ENCODE results near the gene AGBL1.

AGBL1 gene

GRCh38 chr15:86659724-86660411 is 580.2 kb downstream of the AGBL1 start:
- DNase-seq, result no peak

DNA sequence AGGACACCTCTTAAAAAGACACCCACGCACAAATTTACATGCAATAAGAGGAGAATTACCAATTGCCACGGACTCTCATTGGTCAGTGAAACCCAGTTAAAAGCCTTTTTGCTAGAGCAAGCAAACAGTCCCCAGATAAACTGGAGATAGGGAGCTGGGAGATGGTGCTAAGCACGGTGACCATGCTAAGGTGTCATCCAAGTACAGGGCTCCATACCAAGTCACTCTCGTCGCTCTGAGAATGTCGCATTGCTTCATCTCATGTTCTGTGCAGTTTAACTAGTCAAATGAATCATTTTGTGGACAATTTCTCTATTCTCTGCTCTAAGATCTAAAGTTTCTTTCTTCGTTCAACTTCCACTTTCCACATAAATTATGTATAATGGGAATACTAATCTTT is 581.9 kb downstream of the AGBL1 start:
- no peak for DNase-seq

- DNase-seq, result no peak
Observed at GRCh38 chr15:86663304-86663703, 583.6 kb downstream of the AGBL1 start.

GRCh38 chr15:86663979-86664378 is 584.3 kb downstream of the AGBL1 start:
- no peak for DNase-seq

GRCh38 chr15:86664581-86664980 is 584.9 kb downstream of the AGBL1 start:
- no peak for DNase-seq

- DNase-seq, result no peak
Observed at GRCh38 chr15:86676002-86676401, 596.3 kb downstream of the AGBL1 start.

DNA sequence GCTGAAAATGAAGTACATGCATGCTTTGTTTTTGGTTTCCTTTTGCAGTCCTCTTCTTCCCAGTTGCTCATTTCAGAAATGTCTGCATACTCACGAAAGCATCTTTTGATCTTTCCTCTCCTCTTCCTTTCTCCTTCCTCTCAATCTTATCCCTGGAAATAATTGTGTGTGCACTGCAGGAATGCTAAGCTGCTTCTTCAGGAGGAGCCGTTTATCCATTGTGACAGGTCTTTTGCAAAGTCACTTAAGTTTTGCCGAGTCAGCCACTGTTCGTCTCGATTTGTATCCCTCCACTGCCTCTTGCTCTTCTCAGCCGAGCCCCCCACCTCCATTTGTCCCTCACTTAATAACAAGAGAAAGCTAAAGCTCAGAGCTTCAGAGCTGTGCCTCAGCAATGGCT is 597.6 kb downstream of the AGBL1 start:
- DNase-seq, result no peak

GRCh38 chr15:86685263-86685662 is 605.6 kb downstream of the AGBL1 start:
- no peak for DNase-seq

DNA sequence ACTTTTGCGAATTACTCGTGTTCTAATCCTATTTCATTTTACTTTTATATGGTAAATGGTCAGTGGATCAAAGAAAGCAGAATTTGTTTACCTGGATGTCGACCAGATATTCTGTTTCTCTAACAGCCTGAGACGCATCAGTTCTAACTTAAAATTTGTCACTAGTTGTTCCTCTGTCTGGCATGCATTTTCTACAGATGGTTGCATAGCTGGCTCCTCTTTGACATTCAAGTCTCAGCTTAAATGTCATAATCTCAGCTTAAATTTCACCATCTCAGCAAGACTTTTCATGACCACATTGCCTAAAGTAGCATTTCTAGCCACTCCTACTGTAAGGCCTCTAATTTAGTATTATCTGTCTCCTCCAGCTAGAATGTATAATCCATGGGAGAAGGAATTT is 609.3 kb downstream of the AGBL1 start:
- DNase-seq, result peak; percentile 24

DNA sequence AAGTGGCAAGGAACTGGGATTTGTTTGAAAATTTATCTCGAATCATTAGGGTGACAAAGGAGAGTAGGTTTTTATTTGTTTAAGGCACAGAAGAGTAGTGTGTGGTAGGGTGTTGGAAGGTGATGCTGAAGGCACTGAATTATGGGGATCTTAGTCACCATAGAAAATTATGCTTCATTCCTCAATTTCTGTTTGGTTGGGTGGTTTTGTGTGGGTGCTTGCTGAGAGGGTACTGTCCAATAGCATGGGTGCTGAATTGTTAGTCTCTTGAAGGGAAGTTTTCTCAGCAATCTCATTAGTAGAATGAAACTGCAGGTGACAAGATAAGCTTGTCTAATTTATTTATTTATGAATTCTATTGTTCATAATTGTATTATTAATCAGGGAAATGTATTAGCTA is 610.9 kb downstream of the AGBL1 start:
- no peak for DNase-seq

DNA sequence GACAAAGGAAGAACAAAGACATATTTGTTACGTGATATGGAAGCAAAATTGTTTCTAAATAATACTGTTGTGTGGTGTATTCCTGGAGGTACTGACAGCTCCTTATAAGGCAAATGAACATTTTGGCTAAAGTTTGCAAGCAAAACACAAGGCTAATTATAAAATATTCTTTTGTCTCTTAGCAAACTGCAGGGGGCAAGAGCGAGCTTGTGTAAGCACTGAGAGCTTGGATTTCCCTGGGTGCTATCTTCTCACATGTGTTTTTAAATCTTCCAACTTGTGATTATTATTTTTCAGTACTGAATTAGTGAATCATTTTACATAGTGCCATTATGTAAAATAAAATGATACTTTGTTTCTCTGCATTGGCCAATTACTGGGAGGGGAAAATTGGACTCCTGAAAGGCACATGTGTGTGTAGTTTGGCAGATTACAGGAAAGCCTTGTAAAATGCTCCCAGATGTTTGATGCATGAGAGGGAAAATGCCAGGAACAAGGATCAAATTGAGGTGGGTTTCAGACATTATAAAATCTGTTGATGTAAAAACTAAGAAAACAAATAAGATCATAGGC is 611.5 kb downstream of the AGBL1 start:
- peak; percentile 35 for DNase-seq

DNA sequence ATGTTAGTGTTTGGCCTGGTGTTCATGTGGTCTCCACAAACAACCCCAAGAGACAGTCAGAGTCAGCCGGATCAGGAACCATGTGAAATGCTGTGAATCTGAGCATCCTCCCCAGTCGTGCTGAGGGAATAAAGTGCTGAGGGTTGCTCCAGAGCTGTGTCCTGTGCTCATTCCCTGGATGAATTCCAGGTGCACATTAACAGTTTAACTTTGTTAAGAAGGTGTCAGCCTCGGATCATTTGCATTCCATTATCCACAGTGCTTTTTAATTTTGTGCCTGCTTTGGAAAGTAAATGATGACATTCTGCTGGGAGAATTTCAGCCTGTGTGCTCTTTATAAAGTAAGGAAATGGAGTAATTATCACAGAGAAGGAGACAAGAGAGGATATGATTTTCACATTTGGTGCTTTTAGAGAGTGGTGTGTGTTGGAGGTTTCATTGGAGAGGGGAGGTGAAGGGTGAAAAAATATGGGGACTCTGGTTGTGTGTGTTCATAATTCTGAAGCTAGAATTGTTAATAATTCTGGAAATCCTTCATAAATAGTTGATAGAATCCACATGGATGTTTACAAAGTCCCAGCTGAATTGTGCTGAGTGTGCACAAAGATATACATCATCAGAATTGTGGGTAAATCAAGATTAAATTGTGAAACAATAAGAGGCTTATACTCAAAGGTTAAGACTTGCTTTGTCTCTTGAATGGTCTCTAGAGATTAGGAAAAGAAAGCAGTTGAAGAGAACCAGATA is 621.4 kb downstream of the AGBL1 start:
- DNase-seq, result no peak

- DNase-seq, result no peak
Observed at GRCh38 chr15:86701611-86701963, 621.9 kb downstream of the AGBL1 start.

DNA sequence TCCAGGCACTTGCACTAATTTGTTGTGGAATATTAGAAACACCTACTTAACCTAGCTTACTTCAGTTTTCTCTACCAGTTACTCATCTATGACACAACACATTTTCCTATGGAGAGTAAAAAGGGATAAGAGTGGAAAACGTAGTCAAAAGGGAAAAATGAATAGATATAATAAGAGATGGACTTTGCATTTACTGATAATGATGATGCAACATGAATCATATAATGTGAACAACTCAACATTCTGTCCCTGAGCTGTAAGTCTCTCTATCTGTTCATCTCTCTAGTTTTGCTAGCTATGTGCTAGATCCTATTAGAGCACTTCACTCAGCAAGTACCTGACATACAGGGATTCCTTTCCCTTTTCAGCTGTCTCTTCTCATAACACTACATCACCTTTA is 627.1 kb downstream of the AGBL1 start:
- DNase-seq, result no peak

- no peak for DNase-seq
Observed at GRCh38 chr15:86711476-86711875, 631.8 kb downstream of the AGBL1 start.

GRCh38 chr15:86714241-86714640 is 634.6 kb downstream of the AGBL1 start:
- DNase-seq, result no peak

DNA sequence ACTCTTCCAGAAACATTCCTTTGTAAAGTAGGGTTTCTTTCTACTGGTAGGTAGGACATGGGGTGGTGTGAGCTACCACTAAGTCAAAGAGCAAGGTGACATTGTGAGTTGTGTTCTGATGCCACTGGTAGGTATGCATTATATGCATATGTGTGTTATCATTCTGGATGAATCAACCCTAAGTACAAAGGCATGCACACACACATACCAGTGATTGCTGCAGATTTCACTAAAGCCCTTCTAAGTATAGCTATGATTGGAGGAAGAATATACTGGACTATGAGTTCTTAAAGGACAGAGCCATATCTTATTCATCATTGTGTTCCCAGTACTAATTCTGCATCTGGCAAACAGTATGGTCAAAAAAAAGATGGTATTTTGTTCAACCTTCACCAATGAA is 646.0 kb downstream of the AGBL1 start:
- DNase-seq, result no peak

GRCh38 chr15:86735247-86736040 is 655.8 kb downstream of the AGBL1 start:
- DNase-seq, result no peak

GRCh38 chr15:86741917-86742316 is 662.2 kb downstream of the AGBL1 start:
- DNase-seq, result no peak

DNA sequence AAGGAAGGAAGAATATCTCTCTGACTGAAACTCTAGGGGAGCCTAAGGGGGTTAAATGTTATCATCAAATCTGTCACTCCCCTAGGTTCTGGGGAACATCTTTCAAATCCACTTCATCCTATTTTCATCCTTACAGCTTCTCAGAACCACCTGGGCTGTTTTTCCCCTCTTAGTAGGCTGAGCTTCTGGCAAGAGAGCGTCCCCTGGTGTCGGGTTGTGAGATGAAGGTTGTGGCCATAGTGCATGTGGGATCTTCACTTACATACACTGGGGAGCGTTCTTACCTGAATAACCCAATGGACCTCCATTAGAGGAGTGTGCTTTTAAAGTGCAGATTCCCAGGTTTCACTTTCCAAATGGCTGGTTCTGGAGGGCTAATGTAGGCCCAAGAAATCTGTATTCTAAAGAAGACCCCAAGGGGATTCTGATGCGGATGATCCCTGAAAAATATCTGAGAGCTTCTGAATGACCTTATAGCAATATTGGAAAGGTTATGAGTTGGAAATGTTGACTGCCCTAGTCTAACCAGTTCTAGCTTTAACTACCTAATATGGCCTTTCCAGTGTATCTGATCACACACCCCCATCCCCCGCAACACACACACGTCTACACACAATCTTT is 663.7 kb downstream of the AGBL1 start:
- no peak for DNase-seq

DNA sequence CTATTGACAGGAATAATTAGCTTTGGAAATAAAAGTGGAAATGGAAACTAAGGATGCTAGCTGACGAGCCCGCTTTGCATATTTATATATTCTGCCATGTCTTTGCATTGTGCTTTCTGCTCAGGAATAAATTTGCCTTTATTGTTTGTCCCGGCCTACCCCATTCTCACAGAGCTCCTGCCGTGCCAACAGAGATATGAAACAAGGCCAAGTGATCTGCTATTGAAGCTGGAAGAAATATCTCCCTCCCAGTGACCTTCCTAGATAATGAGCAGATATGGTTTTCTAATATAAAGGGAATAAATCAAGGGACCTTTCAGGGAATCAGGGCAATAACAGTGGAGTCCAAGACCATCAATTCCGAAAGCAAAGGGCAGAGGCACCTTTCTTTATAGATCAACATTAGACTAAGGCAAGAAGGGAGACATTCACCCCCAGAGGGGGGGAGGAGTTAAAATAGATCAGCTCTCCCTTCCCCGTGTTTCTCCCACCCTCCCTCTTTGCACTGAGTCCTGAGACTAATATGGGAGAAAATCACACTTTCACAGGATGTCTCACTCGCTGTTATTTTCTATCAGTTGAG is 664.6 kb downstream of the AGBL1 start:
- no peak for DNase-seq

- no peak for DNase-seq
Observed at GRCh38 chr15:86751116-86751515, 671.4 kb downstream of the AGBL1 start.

DNA sequence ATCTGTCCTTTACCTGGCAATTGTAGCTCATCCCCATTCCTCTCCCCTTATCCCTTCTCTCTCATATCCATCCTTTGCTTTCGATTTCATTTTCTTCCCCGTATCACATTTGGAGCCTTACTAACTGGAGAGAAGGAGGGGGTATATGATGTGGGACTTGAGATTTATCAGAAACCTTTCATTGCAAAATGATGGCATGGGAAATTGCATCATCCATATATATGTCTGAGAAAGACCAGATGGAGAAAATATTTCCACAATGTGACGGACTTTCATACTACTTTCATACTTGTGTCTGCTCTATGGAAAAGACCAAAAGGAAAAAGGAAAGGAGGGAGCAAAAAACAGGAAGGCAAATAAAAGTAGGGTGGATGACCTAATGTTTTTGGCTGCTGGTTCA is 675.2 kb downstream of the AGBL1 start:
- no peak for DNase-seq
